ENCODE data around the gene KIF6. TPM values are rescaled to one million over a fixed set of nuclear protein-coding genes. Genes with fewer than 3 reads are reported as not detected.
"Not testable (repeated sequence)": the region's sequence is repeated elsewhere in the genome, so short reads cannot be mapped to it uniquely, and the experiment has no call there.

The KIF6 gene
- 1 to 10 TPM in 8 of 10 donors, under 1 TPM in 2; 0.92 to 1.6 (median 1.4) TPM for polyA plus RNA-seq (ENCODE audit: insufficient read length in 10 of 10)
- long read RNA-seq, donor 1: 0 reads
- long read RNA-seq, donor 2: 0 reads
- long read RNA-seq, donor 3: 0 reads
- long read RNA-seq, donor 4: 0 reads
- long read RNA-seq, donor 5: 0 reads
- long read RNA-seq, donor 6: 0 reads
- long read RNA-seq, donor 7, partial matches to known transcripts: 0 of 2 reads
- long read RNA-seq, donor 7, other reads (novel, unspliced or antisense): 0 of 2 reads
- long read RNA-seq, donor 8: 0 reads
- long read RNA-seq, donor 9: 0 reads

GRCh38 chr6:39724787-39725631 lies at the start of gene KIF6:
KIF6 (minus strand) TSS chr6:39725408; CDS start chr6:39725310, 98 bp downstream.
- peak; percentile 89 to 93 (median 93) for DNase-seq

GRCh38 chr6:39773782-39774181 lies 48.6 kb upstream of the KIF6 start:
- DNase-seq: no peak

- no peak for DNase-seq
Observed at GRCh38 chr6:39772559-39773273, 47.5 kb upstream of the KIF6 start.

GRCh38 chr6:39770446-39770845 lies 45.2 kb upstream of the KIF6 start:
- peak; percentile 51 to 63 (median 53) for DNase-seq

- no peak for DNase-seq
Observed at GRCh38 chr6:39769012-39769411, 43.8 kb upstream of the KIF6 start.

- no peak for DNase-seq
Observed at GRCh38 chr6:39765508-39766065, 40.4 kb upstream of the KIF6 start.

- no peak for DNase-seq
Observed at GRCh38 chr6:39760226-39760952, 35.2 kb upstream of the KIF6 start.

- no peak for DNase-seq
Observed at GRCh38 chr6:39758905-39759605, 33.8 kb upstream of the KIF6 start.

GRCh38 chr6:39756582-39756981 lies 31.4 kb upstream of the KIF6 start:
- DNase-seq: no peak

GRCh38 chr6:39755231-39755630 lies 30.0 kb upstream of the KIF6 start:
- no peak for DNase-seq

- peak in 1 of 3 donors; percentile 23 for DNase-seq
Observed at GRCh38 chr6:39754514-39755115, 29.4 kb upstream of the KIF6 start.

- DNase-seq: no peak
Observed at GRCh38 chr6:39753725-39754045, 28.5 kb upstream of the KIF6 start.

GRCh38 chr6:39752835-39753724 lies 27.9 kb upstream of the KIF6 start:
- no peak for DNase-seq

- no peak for DNase-seq
Observed at GRCh38 chr6:39746795-39747194, 21.6 kb upstream of the KIF6 start.

- DNase-seq: no peak
Observed at GRCh38 chr6:39733704-39734103, 8.5 kb upstream of the KIF6 start.

GRCh38 chr6:39731565-39731964 lies 6.4 kb upstream of the KIF6 start:
- DNase-seq: no peak

GRCh38 chr6:39729945-39730344 lies 4.7 kb upstream of the KIF6 start:
- DNase-seq: no peak

GRCh38 chr6:39725632-39725997 lies 407 bp upstream of the KIF6 start:
- DNase-seq: no peak

GRCh38 chr6:39723350-39723749 lies 1.9 kb downstream of the KIF6 start:
- DNase-seq: not testable (repeated sequence)
